ENCODE results near the gene OR7G3. TPM values are rescaled to one million over a fixed set of nuclear protein-coding genes. Genes with fewer than 3 reads are reported as not detected.

OR7G3 gene
- total and polyA plus RNA-seq, 2 donors = not detected

DNA sequence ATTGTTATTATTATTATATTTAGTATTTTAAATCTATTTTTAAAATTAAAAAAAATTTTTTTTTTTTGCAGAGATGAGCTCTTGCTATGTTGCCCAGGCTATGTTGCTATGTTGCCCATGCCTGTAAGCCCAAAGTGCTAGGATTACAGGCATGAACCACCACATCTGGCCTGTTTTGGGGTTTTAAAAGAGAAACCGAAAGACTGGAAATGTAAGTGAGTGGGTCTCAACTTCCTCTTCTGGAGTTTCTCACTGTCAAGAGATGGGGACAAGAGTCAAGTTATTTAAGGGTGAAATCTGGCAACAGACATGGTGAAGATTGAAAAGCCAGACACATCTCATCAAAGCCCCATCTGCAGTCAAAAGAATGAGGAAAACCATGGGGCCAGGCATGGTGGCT is 4.2 kb upstream of the OR7G3 start:
- H3K4me3 ChIP-seq (ENCODE audit: low read length in 2 of 2) = no peak overlapping the region
- H3K4me1 ChIP-seq (ENCODE audit: control insufficient read depth in 2 of 2, insufficient read depth in 2 of 2, low read length in 2 of 2) = no peaks in the 10 kb centered on the region
- H3K27ac ChIP-seq (ENCODE audit: low read depth in 1 of 2, low read length in 1 of 2) = no peak overlapping the region
- no peaks in the 10 kb centered on the region for H3K9me3 ChIP-seq (ENCODE audit: control insufficient read depth in 2 of 2, insufficient read depth in 1 of 2, low read length in 1 of 2)
- peak in 1 of 9 donors; percentile 28 for DNase-seq (ENCODE audit: low read depth in 6 of 9, low spot score in 9 of 9)
- no peaks in the 10 kb centered on the region for H3K36me3 ChIP-seq (ENCODE audit: control insufficient read depth in 2 of 2, insufficient read depth in 2 of 2, low read length in 1 of 2)
- 6% methylated on average over 1 of the region's 1 CpG for WGBS
- peaks cover 0 to 2% of the 10 kb centered on the region in 2 donors for H3K27me3 ChIP-seq (ENCODE audit: control insufficient read depth in 2 of 2, insufficient read depth in 1 of 2, low read length in 1 of 2)

DNA sequence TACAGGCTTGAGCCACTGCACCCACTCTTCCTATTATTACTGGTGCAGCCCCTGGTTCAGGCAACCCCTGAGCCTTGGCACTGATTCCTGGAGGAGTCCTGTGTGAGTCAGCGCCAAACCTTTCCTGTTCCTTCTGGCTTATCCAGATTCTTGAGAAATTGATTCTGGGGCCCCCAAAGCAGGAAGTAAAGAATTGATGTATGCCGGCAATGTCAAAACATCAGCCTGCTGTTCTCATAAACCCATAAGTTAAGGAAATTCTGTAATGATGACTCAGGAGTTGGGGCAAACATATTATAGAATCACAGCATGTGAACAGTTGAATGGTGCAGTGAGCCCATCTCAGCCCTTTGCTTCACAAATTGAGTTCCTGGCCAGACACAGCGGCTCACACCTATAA is 1.4 kb upstream of the OR7G3 start:
- Histone ChIP-seq H3K27ac (ENCODE audit: low read depth in 1 of 2, low read length in 1 of 2) (no peak overlapping the region), H3K27me3 (ENCODE audit: control insufficient read depth in 2 of 2, insufficient read depth in 1 of 2, low read length in 1 of 2) (peaks cover 0 to 2% of the 10 kb centered on the region in 2 donors), H3K36me3 (ENCODE audit: control insufficient read depth in 2 of 2, insufficient read depth in 2 of 2, low read length in 1 of 2) (no peaks in the 10 kb centered on the region), H3K4me1 (ENCODE audit: control insufficient read depth in 2 of 2, insufficient read depth in 2 of 2, low read length in 2 of 2) (no peaks in the 10 kb centered on the region), H3K9me3 (ENCODE audit: control insufficient read depth in 2 of 2, insufficient read depth in 1 of 2, low read length in 1 of 2) (no peaks in the 10 kb centered on the region), H3K4me3 (ENCODE audit: low read length in 2 of 2) (no peak overlapping the region)
- DNase-seq (ENCODE audit: low read depth in 6 of 9, low spot score in 9 of 9) = no peak
- WGBS = 43% methylated on average over 3 of the region's 3 CpGs

DNA sequence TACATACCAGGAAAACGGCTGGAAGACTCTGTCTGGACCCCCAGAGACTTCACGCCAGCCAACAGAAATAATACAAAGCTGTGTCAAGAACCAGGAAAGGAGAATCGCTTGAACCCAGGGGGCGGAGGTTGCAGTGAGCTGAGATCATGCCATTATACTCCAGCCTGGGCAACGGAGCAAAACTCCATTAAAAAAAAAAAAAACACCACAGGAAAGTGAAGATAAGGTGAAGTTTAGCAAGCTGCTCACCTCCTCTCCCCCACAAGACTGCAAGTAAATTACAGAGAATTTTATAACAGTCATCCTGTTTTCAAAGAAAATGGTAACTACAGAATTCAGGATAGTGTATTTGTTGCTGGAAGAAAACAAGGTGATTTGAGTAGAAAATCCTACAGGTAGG is 10.2 kb downstream of the OR7G3 start:
- no peak overlapping the region for H3K27ac ChIP-seq (ENCODE audit: low read depth in 1 of 2, low read length in 1 of 2)
- H3K36me3 ChIP-seq (ENCODE audit: control insufficient read depth in 2 of 2, insufficient read depth in 2 of 2, low read length in 1 of 2) = no peaks in the 10 kb centered on the region
- no peaks in the 10 kb centered on the region for H3K27me3 ChIP-seq (ENCODE audit: control insufficient read depth in 2 of 2, insufficient read depth in 1 of 2, low read length in 1 of 2)
- no peaks in the 10 kb centered on the region for H3K9me3 ChIP-seq (ENCODE audit: control insufficient read depth in 2 of 2, insufficient read depth in 1 of 2, low read length in 1 of 2)
- no peak for DNase-seq (ENCODE audit: low read depth in 6 of 9, low spot score in 9 of 9)
- WGBS = 75% methylated on average over 5 of the region's 5 CpGs
- H3K4me1 ChIP-seq (ENCODE audit: control insufficient read depth in 2 of 2, insufficient read depth in 2 of 2, low read length in 2 of 2) = no peaks in the 10 kb centered on the region
- no peak overlapping the region for H3K4me3 ChIP-seq (ENCODE audit: low read length in 2 of 2)

DNA sequence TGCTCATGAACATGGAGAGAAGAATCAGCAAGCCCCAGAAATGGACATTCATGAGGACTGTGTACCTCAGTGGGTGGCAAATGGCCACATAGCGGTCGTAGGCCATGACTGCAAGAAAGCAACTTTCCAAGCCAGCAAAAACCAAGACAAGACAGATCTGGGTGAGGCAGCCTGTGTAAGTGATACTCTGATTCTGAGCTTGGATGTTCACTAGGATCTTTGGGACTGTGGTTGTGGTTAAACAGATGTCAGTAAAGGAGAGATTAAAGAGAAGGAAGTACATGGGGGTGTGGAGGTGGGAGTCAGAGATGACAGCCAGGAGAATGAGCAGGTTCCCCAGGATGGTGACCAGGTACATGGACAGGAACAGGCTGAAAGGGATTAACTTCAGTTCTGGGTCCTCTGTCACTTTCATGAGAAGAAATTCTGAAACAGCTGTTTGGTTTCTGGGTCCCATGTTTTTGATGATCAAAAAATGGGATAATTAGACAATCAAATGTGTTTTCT is 11.4 kb downstream of the OR7G3 start, which contains the start of gene OR7G1:
Gene OR7G1, minus strand, starts transcription at position 457 of the 507 bp plus-strand sequence. Its CDS starts 0 bp downstream, at position 457.
- no peaks in the 10 kb centered on the region for H3K4me1 ChIP-seq (ENCODE audit: control insufficient read depth in 2 of 2, insufficient read depth in 2 of 2, low read length in 2 of 2)
- no peaks in the 10 kb centered on the region for H3K36me3 ChIP-seq (ENCODE audit: control insufficient read depth in 2 of 2, insufficient read depth in 2 of 2, low read length in 1 of 2)
- H3K4me3 ChIP-seq (ENCODE audit: low read length in 2 of 2) = no peak within 1 kb of the TSS
- no peak within 1 kb of the TSS for H3K27ac ChIP-seq (ENCODE audit: low read depth in 1 of 2, low read length in 1 of 2)
- 85% methylated on average over 2 of the region's 2 CpGs for WGBS
- H3K9me3 ChIP-seq (ENCODE audit: control insufficient read depth in 2 of 2, insufficient read depth in 1 of 2, low read length in 1 of 2) = no peaks in the 10 kb centered on the region
- no peaks in the 10 kb centered on the region for H3K27me3 ChIP-seq (ENCODE audit: control insufficient read depth in 2 of 2, insufficient read depth in 1 of 2, low read length in 1 of 2)
- no peak for DNase-seq (ENCODE audit: low read depth in 6 of 9, low spot score in 9 of 9)

DNA sequence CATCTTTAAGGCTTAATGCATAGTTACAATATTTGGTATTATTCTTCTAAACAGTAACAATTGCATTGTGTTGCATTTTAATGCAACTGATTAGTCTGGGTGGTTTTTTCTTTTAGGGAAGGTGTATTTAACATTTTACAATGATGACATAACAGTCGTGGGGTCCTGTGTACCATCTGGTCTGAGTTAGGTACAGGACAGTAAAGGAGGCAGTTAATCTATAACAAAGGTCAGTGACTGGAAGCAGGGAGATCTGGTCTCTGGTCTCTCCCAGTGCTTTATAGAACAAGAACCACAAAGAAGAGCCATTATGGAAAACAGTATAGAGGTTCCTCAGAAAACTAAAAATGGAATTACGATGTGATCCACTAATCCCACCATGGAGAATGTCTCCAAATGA is 16.8 kb downstream of the OR7G3 start:
- H3K36me3 ChIP-seq (ENCODE audit: control insufficient read depth in 2 of 2, insufficient read depth in 2 of 2, low read length in 1 of 2) = no peaks in the 10 kb centered on the region
- H3K4me1 ChIP-seq (ENCODE audit: control insufficient read depth in 2 of 2, insufficient read depth in 2 of 2, low read length in 2 of 2) = no peaks in the 10 kb centered on the region
- DNase-seq (ENCODE audit: low read depth in 6 of 9, low spot score in 9 of 9) = no peak
- H3K27me3 ChIP-seq (ENCODE audit: control insufficient read depth in 2 of 2, insufficient read depth in 1 of 2, low read length in 1 of 2) = no peaks in the 10 kb centered on the region
- 83% methylated on average over 2 of the region's 2 CpGs for WGBS
- H3K9me3 ChIP-seq (ENCODE audit: control insufficient read depth in 2 of 2, insufficient read depth in 1 of 2, low read length in 1 of 2) = no peaks in the 10 kb centered on the region
- H3K27ac ChIP-seq (ENCODE audit: low read depth in 1 of 2, low read length in 1 of 2) = no peak overlapping the region
- H3K4me3 ChIP-seq (ENCODE audit: low read length in 2 of 2) = no peak overlapping the region

DNA sequence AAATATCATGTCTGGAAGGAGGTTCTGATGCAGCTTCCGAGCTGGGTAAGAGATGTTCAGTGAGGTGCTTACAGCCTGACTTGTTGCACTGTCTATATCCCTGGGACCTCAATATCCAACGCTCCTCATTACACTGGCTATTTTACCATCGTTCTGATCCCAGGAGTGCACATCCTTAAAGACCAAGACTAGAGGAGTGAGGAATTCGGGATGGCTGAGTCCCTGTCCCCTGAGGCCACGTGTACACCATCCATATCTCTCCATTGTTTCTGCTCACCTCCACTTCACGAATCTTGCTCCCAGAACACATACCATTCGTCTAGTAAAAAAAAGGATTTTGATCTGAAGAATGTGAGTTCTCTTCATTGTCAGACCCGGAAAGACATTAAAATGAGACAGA is 19.4 kb downstream of the OR7G3 start, which contains the start of gene OR7G2:
Gene OR7G2, minus strand, starts transcription at position 101 of the 400 bp plus-strand sequence. CDS start 4,232 bp downstream, outside the sequence.
- Histone ChIP-seq H3K36me3 (ENCODE audit: control insufficient read depth in 2 of 2, insufficient read depth in 2 of 2, low read length in 1 of 2) (no peaks in the 10 kb centered on the region), H3K4me1 (ENCODE audit: control insufficient read depth in 2 of 2, insufficient read depth in 2 of 2, low read length in 2 of 2) (no peaks in the 10 kb centered on the region), H3K4me3 (ENCODE audit: low read length in 2 of 2) (no peak within 1 kb of the TSS), H3K27me3 (ENCODE audit: control insufficient read depth in 2 of 2, insufficient read depth in 1 of 2, low read length in 1 of 2) (no peaks in the 10 kb centered on the region), H3K9me3 (ENCODE audit: control insufficient read depth in 2 of 2, insufficient read depth in 1 of 2, low read length in 1 of 2) (no peaks in the 10 kb centered on the region), H3K27ac (ENCODE audit: low read depth in 1 of 2, low read length in 1 of 2) (no peak within 1 kb of the TSS)
- DNase-seq (ENCODE audit: low read depth in 6 of 9, low spot score in 9 of 9) = no peak
- WGBS = 85% methylated on average over 8 of the region's 8 CpGs

DNA sequence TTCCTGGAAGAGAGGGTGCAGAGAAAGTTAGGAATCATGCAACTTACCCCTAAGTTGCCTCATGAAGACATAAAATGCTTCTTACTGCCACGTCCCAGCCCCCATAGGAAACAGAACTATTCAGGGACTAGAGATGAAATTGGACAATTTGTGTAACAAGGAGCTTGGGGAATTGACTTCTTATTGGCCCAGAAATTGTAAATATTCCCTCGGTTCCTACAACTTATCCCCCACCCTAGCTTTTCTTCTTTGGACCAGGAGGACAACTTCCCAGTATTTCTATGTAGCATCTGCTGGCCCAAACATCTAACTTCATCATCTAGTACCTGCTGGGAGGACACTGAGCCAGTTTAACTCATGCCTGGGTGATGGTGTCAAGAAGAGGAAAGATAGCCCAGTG is 40.0 kb downstream of the OR7G3 start, which contains the start of gene OR1M1:
Gene OR1M1, plus strand, starts transcription at position 301 of the 400 bp plus-strand sequence. CDS start 6,184 bp downstream, outside the sequence.
- no peaks in the 10 kb centered on the region for H3K36me3 ChIP-seq (ENCODE audit: control insufficient read depth in 2 of 2, insufficient read depth in 2 of 2, low read length in 1 of 2)
- H3K4me1 ChIP-seq (ENCODE audit: control insufficient read depth in 2 of 2, insufficient read depth in 2 of 2, low read length in 2 of 2) = no peaks in the 10 kb centered on the region
- 72% methylated on average over 2 of the region's 2 CpGs for WGBS
- no peaks in the 10 kb centered on the region for H3K27me3 ChIP-seq (ENCODE audit: control insufficient read depth in 2 of 2, insufficient read depth in 1 of 2, low read length in 1 of 2)
- H3K27ac ChIP-seq (ENCODE audit: low read depth in 1 of 2, low read length in 1 of 2) = no peak within 1 kb of the TSS
- H3K9me3 ChIP-seq (ENCODE audit: control insufficient read depth in 2 of 2, insufficient read depth in 1 of 2, low read length in 1 of 2) = no peaks in the 10 kb centered on the region
- no peak for DNase-seq (ENCODE audit: low read depth in 6 of 9, low spot score in 9 of 9)
- no peak within 1 kb of the TSS for H3K4me3 ChIP-seq (ENCODE audit: low read length in 2 of 2)

DNA sequence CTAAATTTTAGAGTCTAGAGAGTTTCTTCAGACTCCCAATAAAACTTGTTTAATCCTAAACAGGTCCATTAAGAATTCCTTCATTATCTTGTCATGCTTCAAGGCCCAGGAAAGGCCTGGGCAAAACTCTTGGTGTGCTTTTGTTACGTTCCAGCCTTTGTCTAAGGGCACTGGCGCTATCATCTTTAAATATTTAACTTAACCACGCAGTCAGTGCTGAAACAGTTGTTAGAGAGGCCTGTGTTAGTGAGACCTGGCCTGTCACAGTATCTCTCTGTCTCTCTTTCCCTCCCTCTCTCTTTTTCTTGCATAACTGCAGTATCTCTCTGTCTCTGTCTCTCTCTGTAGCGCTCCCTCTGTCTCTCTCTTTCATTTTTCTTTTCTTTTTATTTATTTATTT is 48.1 kb downstream of the OR7G3 start:
- Histone ChIP-seq H3K4me1 (ENCODE audit: control insufficient read depth in 2 of 2, insufficient read depth in 2 of 2, low read length in 2 of 2) (peaks cover 0 to 5% of the 10 kb centered on the region in 2 donors), H3K4me3 (ENCODE audit: low read length in 2 of 2) (no peak overlapping the region), H3K36me3 (ENCODE audit: control insufficient read depth in 2 of 2, insufficient read depth in 2 of 2, low read length in 1 of 2) (no peaks in the 10 kb centered on the region), H3K27me3 (ENCODE audit: control insufficient read depth in 2 of 2, insufficient read depth in 1 of 2, low read length in 1 of 2) (no peaks in the 10 kb centered on the region), H3K27ac (ENCODE audit: low read depth in 1 of 2, low read length in 1 of 2) (no peak overlapping the region), H3K9me3 (ENCODE audit: control insufficient read depth in 2 of 2, insufficient read depth in 1 of 2, low read length in 1 of 2) (no peaks in the 10 kb centered on the region)
- WGBS = 95% methylated on average over 4 of the region's 4 CpGs
- no peak for DNase-seq (ENCODE audit: low read depth in 6 of 9, low spot score in 9 of 9)

DNA sequence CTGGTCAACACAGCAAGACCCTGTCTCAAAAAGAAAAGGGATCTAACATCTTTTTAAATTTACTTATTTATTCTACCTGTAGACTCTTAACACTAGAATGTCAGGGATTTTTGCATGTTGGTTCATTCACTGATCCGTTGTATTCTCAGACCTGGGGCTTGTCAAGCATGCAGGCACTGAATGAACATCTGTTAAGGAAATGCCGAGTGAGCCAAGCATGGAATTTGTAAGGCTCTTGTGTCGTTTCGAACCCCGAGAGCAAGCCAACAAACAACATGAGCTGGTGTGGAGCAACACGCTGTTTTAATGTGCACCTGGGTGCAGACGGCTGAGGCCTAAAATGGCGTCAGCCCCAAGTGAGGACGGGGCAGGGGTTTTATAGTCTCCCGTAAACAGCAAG is 49.8 kb downstream of the OR7G3 start:
- no peaks in the 10 kb centered on the region for H3K27me3 ChIP-seq (ENCODE audit: control insufficient read depth in 2 of 2, insufficient read depth in 1 of 2, low read length in 1 of 2)
- 94% methylated on average over 10 of the region's 10 CpGs for WGBS
- no peaks in the 10 kb centered on the region for H3K9me3 ChIP-seq (ENCODE audit: control insufficient read depth in 2 of 2, insufficient read depth in 1 of 2, low read length in 1 of 2)
- no peak overlapping the region for H3K27ac ChIP-seq (ENCODE audit: low read depth in 1 of 2, low read length in 1 of 2)
- H3K36me3 ChIP-seq (ENCODE audit: control insufficient read depth in 2 of 2, insufficient read depth in 2 of 2, low read length in 1 of 2) = no peaks in the 10 kb centered on the region
- H3K4me1 ChIP-seq (ENCODE audit: control insufficient read depth in 2 of 2, insufficient read depth in 2 of 2, low read length in 2 of 2) = peaks cover 0 to 5% of the 10 kb centered on the region in 2 donors
- no peak overlapping the region for H3K4me3 ChIP-seq (ENCODE audit: low read length in 2 of 2)
- no peak for DNase-seq (ENCODE audit: low read depth in 6 of 9, low spot score in 9 of 9)
